ENCODE data around the gene BEND6. TPM values are rescaled to one million over a fixed set of nuclear protein-coding genes. Genes with fewer than 3 reads are reported as not detected.

BEND6 gene
- total RNA-seq, 2 experiments from 2014 or later = 0.50 to 1.5 TPM

DNA sequence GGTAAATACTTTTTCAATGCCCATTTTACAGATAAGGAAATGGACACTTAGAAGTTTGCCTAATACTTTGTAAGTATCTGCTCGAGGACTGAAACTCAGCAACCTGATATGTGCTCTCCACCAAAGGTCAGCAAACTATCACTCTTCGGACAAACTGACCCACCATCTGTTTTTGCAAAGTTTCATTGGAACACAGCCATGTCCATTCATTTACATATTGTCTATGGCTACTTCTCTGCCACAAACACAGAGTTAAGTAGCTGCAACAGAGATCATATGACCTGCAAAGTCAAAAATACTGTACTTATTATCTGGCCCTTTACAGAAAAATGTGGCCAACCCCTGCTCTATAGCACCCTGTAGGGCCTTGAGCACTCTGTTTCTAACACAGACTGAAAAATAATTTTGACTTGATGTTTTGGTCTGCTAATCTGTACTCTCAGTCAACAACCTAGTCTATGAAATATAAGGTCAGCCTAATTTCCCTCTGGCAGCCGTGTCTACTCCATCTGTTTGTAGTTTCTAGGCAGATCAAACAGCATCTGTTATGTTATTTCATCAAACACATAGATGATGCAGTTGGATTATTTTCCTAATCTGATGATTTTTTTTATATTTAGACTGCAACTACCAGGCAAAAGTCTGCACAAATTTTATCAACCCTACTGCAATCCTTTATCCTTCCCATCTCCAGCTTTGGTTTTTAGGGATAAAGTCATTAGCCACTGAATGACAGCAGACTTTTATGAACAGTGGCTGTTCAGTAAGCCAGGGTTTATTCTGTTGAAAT, 41.4 kb upstream of the BEND6 start:
- intact Hi-C loops (cut with micrococcal nuclease; ENCODE audit: unreplicated experiment) = no loop called here
- Histone ChIP-seq H3K4me3 (ENCODE audit: low read depth, low read length, poor library complexity, severe bottlenecking) (no peak overlapping the region), H3K4me1 (ENCODE audit: insufficient read depth, low read length, poor library complexity, severe bottlenecking) (no peaks in the 10 kb centered on the region), H3K27ac (ENCODE audit: low read depth, low read length, poor library complexity, severe bottlenecking) (no peak overlapping the region), H3K9me2 (ENCODE audit: insufficient read depth, low read length) (no peaks in the 10 kb centered on the region), H3K4me2 (ENCODE audit: low read length) (no peak overlapping the region), H4K20me1 (ENCODE audit: insufficient read depth, low read length) (no peaks in the 10 kb centered on the region), H3K9me3 (ENCODE audit: low read length) (no peaks in the 10 kb centered on the region), H3K79me2 (ENCODE audit: insufficient read depth, low read depth, low read length) (no peaks in the 10 kb centered on the region), H2AFZ (ENCODE audit: low read length) (no peak overlapping the region), H3K36me3 (ENCODE audit: insufficient read depth, low read length) (no peaks in the 10 kb centered on the region)
- POLR2A ChIA-PET = interaction anchor here (1.1 kb wide), 1 partner anchor 48 kb away, joined by 4 read pairs; no protein-coding TSS in a partner anchor
- TF ChIP-seq EZH2phosphoT487 (IDR thresholded peaks at IDR 0.05; ENCODE audit: borderline replicate concordance, low read depth, low read length) = no peak
- TF ChIP-seq, protein P1, sequence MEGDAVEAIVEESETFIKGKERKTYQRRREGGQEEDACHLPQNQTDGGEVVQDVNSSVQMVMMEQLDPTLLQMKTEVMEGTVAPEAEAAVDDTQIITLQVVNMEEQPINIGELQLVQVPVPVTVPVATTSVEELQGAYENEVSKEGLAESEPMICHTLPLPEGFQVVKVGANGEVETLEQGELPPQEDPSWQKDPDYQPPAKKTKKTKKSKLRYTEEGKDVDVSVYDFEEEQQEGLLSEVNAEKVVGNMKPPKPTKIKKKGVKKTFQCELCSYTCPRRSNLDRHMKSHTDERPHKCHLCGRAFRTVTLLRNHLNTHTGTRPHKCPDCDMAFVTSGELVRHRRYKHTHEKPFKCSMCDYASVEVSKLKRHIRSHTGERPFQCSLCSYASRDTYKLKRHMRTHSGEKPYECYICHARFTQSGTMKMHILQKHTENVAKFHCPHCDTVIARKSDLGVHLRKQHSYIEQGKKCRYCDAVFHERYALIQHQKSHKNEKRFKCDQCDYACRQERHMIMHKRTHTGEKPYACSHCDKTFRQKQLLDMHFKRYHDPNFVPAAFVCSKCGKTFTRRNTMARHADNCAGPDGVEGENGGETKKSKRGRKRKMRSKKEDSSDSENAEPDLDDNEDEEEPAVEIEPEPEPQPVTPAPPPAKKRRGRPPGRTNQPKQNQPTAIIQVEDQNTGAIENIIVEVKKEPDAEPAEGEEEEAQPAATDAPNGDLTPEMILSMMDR (conservative IDR thresholded peaks at IDR 0.05; ENCODE audit: low read length) = no peak
- CTCF ChIA-PET (ENCODE audit: unreplicated experiment) = interaction anchor here (1.2 kb wide), 1 partner anchor 11 kb away, joined by 6 read pairs; no protein-coding TSS in a partner anchor
- DNase-seq (ENCODE audit: low spot score) = no peak
- BruUV-seq (replicated peaks) = no TSS peak

DNA sequence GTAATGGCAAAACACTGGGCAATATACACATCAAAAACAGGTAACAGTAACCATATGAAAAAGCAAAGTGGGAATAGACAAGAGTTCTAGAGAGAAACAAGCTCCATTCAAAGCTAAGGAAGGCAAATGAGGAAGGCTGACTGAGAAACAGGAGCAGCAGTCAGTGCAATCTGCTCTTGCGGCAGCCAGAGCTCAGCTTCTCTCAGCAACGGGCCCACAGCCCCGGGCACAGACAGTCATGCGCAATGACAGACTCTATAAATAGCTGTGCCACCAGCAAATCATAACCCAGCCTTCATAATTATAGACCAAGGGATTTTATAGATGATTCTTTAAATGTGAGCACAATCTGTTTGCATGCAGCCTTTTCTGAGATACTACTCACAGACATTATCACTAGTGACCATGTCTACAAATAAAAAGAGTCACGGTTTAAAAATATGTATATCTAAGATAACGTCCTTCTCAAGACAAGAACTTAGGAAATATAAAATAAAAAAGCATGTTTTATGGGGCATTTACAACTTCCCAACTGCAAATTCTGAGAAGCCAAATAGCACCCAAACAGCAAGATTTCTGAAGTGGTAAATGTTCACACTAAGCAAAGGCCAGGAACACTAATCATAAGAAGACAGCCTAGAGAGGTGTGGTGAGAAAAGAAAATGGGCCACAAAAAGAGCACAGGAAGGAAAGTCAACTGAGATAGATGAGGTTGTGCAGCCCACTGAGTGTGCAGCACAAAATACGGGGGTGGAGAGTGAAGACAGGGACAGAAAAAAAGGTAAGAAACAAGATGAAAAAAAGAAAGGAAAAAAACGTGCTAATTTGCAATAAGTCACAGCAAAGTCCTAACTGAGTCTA, 39.9 kb upstream of the BEND6 start:
- intact Hi-C loops (cut with micrococcal nuclease; ENCODE audit: unreplicated experiment) = no loop called here
- no TSS peak for BruUV-seq (replicated peaks)

More for the DNA sequence above, 39.9 kb upstream of the BEND6 start:
- no peak overlapping the region for H3K27ac ChIP-seq (ENCODE audit: low read depth, low read length, poor library complexity, severe bottlenecking)
- no peak overlapping the region for H3K4me2 ChIP-seq (ENCODE audit: low read length)
- no peaks in the 10 kb centered on the region for H3K9me3 ChIP-seq (ENCODE audit: low read length)
- ChIA-PET POLR2A (no interaction called here), CTCF (ENCODE audit: unreplicated experiment) (no interaction called here)
- no peaks in the 10 kb centered on the region for H3K9me2 ChIP-seq (ENCODE audit: insufficient read depth, low read length)
- H4K20me1 ChIP-seq (ENCODE audit: insufficient read depth, low read length) = no peaks in the 10 kb centered on the region
- H3K4me3 ChIP-seq (ENCODE audit: low read depth, low read length, poor library complexity, severe bottlenecking) = no peak overlapping the region
- H2AFZ ChIP-seq (ENCODE audit: low read length) = no peak overlapping the region
- DNase-seq (ENCODE audit: low spot score) = no peak
- TF ChIP-seq, protein P1 (conservative IDR thresholded peaks at IDR 0.05; ENCODE audit: low read length) = no peak
- TF ChIP-seq EZH2phosphoT487 (IDR thresholded peaks at IDR 0.05; ENCODE audit: borderline replicate concordance, low read depth, low read length) = no peak
- H3K36me3 ChIP-seq (ENCODE audit: insufficient read depth, low read length) = no peaks in the 10 kb centered on the region
- no peaks in the 10 kb centered on the region for H3K4me1 ChIP-seq (ENCODE audit: insufficient read depth, low read length, poor library complexity, severe bottlenecking)
- H3K79me2 ChIP-seq (ENCODE audit: insufficient read depth, low read depth, low read length) = no peaks in the 10 kb centered on the region

Data from OCI-LY7 (cell line).